MM.1S (cell line): ENCODE data around the gene POLR1B.

Experiments
- EZH2 ChIP-seq: fragments of 300-600 bp; sonication (generic); optimal IDR thresholded peaks from 2 replicates; pipeline ENCODE3; 2017; ENCODE audit warnings: low read depth, mild to moderate bottlenecking, antibody characterized with exemption, low read length, mixed read lengths
- EZH2phosphoT487 ChIP-seq: fragments of 300-600 bp; sonication (generic); IDR thresholded peaks from 2 replicates; pipeline ENCODE4 v1.6.1; 2018; ENCODE audit warnings: antibody characterized with exemption, low read length
- TF ChIP-seq, protein P1 (sequence below): fragments of 300-600 bp; sonication (generic); IDR thresholded peaks from 2 replicates; pipeline ENCODE4 v1.5.1; 2016; ENCODE audit warnings: antibody characterized with exemption, low read length, mixed read lengths

DNA sequence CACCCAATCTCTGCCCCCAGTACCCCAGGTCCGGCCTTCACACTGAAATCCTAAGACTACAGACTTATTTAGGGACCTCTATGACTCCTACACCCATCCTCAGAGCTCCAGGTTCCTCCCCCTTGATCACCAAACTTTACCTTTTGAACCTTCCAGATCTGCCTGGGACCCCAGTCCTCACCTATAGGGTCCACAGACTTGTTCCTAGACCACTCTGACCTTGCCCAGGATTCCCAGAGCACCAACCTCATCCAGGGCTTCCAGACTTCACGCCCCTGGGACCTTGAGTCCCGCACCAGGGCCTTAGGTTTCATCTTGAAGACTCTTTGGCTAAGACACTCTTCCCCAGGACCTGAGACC lies 42.6 kb downstream of the POLR1B start:
- TF ChIP-seq, protein P1, sequence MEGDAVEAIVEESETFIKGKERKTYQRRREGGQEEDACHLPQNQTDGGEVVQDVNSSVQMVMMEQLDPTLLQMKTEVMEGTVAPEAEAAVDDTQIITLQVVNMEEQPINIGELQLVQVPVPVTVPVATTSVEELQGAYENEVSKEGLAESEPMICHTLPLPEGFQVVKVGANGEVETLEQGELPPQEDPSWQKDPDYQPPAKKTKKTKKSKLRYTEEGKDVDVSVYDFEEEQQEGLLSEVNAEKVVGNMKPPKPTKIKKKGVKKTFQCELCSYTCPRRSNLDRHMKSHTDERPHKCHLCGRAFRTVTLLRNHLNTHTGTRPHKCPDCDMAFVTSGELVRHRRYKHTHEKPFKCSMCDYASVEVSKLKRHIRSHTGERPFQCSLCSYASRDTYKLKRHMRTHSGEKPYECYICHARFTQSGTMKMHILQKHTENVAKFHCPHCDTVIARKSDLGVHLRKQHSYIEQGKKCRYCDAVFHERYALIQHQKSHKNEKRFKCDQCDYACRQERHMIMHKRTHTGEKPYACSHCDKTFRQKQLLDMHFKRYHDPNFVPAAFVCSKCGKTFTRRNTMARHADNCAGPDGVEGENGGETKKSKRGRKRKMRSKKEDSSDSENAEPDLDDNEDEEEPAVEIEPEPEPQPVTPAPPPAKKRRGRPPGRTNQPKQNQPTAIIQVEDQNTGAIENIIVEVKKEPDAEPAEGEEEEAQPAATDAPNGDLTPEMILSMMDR = no peak
- no peak for TF ChIP-seq EZH2
- no peak for TF ChIP-seq EZH2phosphoT487
